Thyroid gland (tissue), 4 donors: Measurements from ENCODE around the gene MAMSTR.

Source experiments
- POLR2A ChIP-seq, 2 donors: fragments of 450-650 bp; IDR thresholded peaks; one replicate each; pipeline ENCODE4 v1.6.1; 2017; ENCODE audit warnings: antibody characterized with exemption in 2 of 2, mild to moderate bottlenecking in 2 of 2, moderate library complexity in 1 of 2
- TF ChIP-seq, protein P1 (sequence below), 6 experiments: fragments of 200-600 bp in 3 of 6; fragments of 450-650 bp in 3 of 6; sonication (generic) in 3 of 6; IDR thresholded peaks; one replicate each; pipeline ENCODE4 v1.5.1; 2016 to 2019; ENCODE audit warnings: antibody characterized with exemption in 6 of 6, mild to moderate bottlenecking in 2 of 6, inconsistent platforms in 1 of 6, moderate library complexity in 1 of 6

DNA sequence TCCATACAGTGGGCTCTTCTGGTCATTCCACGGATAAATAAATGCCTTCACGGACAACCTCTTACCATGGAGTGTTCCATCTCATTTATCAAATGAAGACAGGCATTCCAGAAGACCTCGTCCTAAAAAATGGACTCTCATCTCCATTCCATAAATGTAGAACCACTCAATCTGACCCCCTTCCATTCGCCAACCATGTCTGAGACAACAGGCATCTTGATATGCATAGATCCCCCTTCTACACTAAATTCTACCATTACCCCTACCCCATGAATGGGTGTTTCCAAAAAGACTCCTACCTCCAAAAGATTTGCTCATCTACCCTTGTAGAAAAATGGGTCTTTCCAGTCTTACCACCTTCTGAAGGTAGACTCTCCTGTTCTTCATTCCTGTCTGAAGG, 11.9 kb upstream of the MAMSTR start:
- TF ChIP-seq, protein P1, sequence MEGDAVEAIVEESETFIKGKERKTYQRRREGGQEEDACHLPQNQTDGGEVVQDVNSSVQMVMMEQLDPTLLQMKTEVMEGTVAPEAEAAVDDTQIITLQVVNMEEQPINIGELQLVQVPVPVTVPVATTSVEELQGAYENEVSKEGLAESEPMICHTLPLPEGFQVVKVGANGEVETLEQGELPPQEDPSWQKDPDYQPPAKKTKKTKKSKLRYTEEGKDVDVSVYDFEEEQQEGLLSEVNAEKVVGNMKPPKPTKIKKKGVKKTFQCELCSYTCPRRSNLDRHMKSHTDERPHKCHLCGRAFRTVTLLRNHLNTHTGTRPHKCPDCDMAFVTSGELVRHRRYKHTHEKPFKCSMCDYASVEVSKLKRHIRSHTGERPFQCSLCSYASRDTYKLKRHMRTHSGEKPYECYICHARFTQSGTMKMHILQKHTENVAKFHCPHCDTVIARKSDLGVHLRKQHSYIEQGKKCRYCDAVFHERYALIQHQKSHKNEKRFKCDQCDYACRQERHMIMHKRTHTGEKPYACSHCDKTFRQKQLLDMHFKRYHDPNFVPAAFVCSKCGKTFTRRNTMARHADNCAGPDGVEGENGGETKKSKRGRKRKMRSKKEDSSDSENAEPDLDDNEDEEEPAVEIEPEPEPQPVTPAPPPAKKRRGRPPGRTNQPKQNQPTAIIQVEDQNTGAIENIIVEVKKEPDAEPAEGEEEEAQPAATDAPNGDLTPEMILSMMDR (IDR thresholded peaks at IDR 0.05): no peak
- no peak for TF ChIP-seq POLR2A (IDR thresholded peaks at IDR 0.05)
